ENCODE results near the gene DHX8. TPM values are rescaled to one million over a fixed set of nuclear protein-coding genes. Genes with fewer than 3 reads are reported as not detected.
"Not testable (repeated sequence)": the region's sequence is repeated elsewhere in the genome, so short reads cannot be mapped to it uniquely, and the experiment has no call there.

DHX8 gene
- total RNA-seq, 1 donor from 2014 or later: 63.4 TPM

DNA sequence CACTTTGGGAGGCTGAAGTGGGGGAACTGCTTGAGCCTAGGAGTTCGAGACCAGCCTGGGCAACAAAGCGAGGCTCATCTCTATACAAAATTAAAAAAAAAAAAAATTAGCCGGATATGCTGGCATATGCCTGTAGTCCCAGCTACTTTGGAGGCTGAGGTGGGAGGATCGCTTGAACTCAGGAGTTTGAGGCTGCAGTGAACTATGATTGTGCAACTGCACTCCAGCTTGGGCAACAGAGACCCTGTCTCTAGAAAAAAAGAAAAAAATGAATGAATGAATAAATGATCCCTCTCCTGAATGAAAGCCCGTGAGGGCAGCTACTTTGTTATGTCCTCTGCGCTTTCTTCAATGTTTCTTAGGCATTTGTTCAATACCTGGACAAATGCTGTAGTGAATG lies 27.7 kb upstream of the DHX8 start:
- H3K36me3 Mint-ChIP-seq (ENCODE audit: low read depth): no peaks in the 10 kb centered on the region
- no peaks in the 10 kb centered on the region for H3K4me1 Mint-ChIP-seq
- POLR2A ChIA-PET: no interaction called here
- CTCF ChIA-PET: no interaction called here
- no peak overlapping the region for H3K4me3 Mint-ChIP-seq
- TF ChIP-seq, protein P1, sequence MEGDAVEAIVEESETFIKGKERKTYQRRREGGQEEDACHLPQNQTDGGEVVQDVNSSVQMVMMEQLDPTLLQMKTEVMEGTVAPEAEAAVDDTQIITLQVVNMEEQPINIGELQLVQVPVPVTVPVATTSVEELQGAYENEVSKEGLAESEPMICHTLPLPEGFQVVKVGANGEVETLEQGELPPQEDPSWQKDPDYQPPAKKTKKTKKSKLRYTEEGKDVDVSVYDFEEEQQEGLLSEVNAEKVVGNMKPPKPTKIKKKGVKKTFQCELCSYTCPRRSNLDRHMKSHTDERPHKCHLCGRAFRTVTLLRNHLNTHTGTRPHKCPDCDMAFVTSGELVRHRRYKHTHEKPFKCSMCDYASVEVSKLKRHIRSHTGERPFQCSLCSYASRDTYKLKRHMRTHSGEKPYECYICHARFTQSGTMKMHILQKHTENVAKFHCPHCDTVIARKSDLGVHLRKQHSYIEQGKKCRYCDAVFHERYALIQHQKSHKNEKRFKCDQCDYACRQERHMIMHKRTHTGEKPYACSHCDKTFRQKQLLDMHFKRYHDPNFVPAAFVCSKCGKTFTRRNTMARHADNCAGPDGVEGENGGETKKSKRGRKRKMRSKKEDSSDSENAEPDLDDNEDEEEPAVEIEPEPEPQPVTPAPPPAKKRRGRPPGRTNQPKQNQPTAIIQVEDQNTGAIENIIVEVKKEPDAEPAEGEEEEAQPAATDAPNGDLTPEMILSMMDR (IDR thresholded peaks at IDR 0.05): no peak
- DNase-seq (no peak), ATAC-seq (ENCODE audit: low read depth) (no peak)
- intact Hi-C loops (cut with micrococcal nuclease): no loop called here
- no peak overlapping the region for H3K27ac Mint-ChIP-seq
- peaks cover 12% of the 10 kb centered on the region for H3K27me3 Mint-ChIP-seq
- H3K9me3 Mint-ChIP-seq: no peaks in the 10 kb centered on the region

DNA sequence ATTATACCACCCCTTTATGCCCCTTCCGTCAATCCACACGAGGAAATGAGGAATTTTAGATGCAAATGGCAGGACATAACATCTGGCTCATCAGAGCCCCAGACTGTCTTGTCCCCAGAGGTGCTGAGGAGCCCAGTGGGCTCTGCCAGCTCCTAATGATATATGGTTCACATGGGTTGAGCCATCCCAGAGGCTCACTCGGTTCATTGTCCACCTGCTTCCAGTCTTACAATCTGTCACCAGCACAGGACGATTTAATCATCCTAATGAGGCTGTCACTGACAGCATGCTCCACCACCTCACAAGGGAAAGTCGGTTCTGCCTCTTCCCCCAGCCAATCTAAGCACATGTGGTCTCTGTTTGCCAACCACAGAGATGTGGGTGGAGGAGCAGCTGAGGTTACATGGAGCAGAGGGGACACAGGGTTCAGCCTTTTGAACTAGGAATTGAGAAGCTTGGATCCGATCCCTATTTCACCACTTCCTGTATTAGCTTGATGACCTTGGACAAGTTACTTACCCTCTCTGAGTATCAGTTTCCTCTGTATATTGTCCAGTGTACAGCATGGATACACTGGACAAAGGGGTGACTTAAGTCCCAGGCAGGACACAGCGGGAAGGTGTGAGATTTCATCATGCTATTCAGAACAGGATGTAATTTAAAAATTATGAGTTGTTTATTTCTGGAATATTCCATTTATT lies 27.0 kb upstream of the DHX8 start:
- DNase-seq: no peak
- intact Hi-C loops (cut with micrococcal nuclease): no loop called here
- no peaks in the 10 kb centered on the region for H3K36me3 Mint-ChIP-seq (ENCODE audit: low read depth)
- H3K4me3 Mint-ChIP-seq: no peak overlapping the region
- TF ChIP-seq, protein P1 (IDR thresholded peaks at IDR 0.05): no peak
- H3K27me3 Mint-ChIP-seq: peaks cover 12% of the 10 kb centered on the region
- no peaks in the 10 kb centered on the region for H3K9me3 Mint-ChIP-seq
- H3K4me1 Mint-ChIP-seq: no peaks in the 10 kb centered on the region
- CTCF ChIA-PET: no interaction called here
- POLR2A ChIA-PET: no interaction called here
- no peak overlapping the region for H3K27ac Mint-ChIP-seq
- no peak for ATAC-seq (ENCODE audit: low read depth)

DNA sequence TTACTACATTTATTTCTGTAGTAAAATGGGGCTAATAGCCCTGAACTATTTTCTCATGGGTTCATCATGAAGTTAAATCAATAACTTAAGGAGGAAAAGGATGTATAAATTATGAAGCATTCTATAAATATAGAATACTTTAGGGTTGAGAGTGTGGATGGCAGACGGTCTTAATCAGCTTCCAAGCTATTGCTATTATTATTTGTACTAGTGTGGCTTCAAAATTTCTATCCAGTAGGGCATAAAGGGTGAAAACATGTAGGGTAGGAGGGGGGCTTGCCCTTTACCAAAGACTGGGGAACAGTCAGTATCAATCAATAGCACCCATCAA lies 26.4 kb upstream of the DHX8 start:
- H3K4me3 Mint-ChIP-seq: no peak overlapping the region
- ChIA-PET POLR2A (no interaction called here), CTCF (no interaction called here)
- TF ChIP-seq, protein P1 (IDR thresholded peaks at IDR 0.05): no peak
- ATAC-seq (ENCODE audit: low read depth) (no peak), DNase-seq (no peak)
- no peaks in the 10 kb centered on the region for H3K4me1 Mint-ChIP-seq
- H3K27ac Mint-ChIP-seq: no peak overlapping the region
- intact Hi-C loops (cut with micrococcal nuclease): no loop called here
- no peaks in the 10 kb centered on the region for H3K36me3 Mint-ChIP-seq (ENCODE audit: low read depth)
- H3K27me3 Mint-ChIP-seq: peaks cover 12% of the 10 kb centered on the region
- no peaks in the 10 kb centered on the region for H3K9me3 Mint-ChIP-seq

DNA sequence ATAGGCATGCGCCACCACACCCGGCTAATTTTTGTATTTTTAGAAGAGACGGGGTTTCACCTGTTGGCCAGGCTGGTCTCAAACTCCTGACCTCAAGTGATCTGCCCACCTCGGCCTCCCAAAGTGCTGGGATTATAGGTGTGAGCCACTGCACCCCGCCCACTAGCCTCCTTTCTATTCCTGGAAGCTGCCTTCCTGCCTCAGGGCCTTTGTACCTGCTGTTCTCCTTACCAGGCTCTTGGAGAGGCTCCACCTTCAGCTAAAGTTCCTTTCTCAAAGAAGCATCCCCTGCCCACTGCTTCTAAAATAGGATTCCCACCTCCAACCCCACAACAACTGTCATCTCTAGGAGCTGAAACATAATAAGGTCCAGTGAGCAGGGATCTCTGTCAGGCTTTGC lies 23.9 kb upstream of the DHX8 start:
- H3K9me3 Mint-ChIP-seq; H3K4me3 Mint-ChIP-seq; ATAC-seq (ENCODE audit: low read depth); intact Hi-C loops (cut with micrococcal nuclease); CTCF ChIA-PET; H3K4me1 Mint-ChIP-seq; POLR2A ChIA-PET; DNase-seq; H3K36me3 Mint-ChIP-seq (ENCODE audit: low read depth); H3K27ac Mint-ChIP-seq: not testable (repeated sequence)
- H3K27me3 Mint-ChIP-seq: peaks cover 14% of the 10 kb centered on the region

DNA sequence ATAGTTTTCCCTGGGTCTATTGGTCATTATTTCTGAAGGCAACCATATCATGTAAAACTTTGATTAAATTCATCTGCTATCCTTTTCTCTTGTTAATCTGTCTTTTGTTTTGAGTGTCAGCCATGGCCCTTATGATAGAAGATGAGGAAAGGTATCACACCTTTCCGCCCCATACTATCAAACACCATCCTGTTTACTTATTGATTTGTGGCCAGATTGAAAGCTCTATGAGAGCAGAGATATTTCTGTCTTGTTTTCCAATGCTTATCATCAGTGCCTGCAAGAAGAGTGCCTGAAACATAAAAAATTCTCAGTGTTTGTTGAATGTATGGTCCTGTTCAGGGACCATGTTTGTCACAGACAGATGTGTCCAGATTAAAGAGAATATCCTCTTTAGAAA lies 22.6 kb upstream of the DHX8 start:
- no peaks in the 10 kb centered on the region for H3K4me1 Mint-ChIP-seq
- POLR2A ChIA-PET: interaction anchor here (0.7 kb wide), 1 partner anchor 112 kb away, joined by 3 read pairs; no protein-coding TSS in a partner anchor
- CTCF ChIA-PET: interaction anchor here (0.7 kb wide), 1 partner anchor 14 kb away, joined by 3 read pairs; no protein-coding TSS in a partner anchor

DNA sequence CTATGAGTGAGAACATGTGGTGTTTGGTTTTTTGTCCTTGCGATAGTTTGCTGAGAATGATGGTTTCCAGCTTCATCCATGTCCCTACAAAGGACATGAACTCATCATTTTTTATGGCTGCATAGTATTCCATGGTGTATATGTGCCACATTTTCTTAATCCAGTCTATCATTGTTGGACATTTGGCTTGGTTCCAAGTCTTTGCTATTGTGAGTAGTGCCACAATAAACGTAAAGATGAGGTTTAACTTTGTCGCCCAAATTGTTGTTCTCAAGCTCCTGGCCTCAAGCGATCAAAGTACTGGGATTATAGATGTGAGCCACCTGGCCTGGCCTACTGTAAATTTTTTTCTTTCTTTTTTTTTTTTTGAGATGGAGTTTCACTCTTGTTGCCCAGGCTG lies 21.2 kb upstream of the DHX8 start:
- CTCF ChIA-PET; POLR2A ChIA-PET; H3K9me3 Mint-ChIP-seq; intact Hi-C loops (cut with micrococcal nuclease); DNase-seq; H3K4me1 Mint-ChIP-seq; H3K4me3 Mint-ChIP-seq; ATAC-seq (ENCODE audit: low read depth); H3K36me3 Mint-ChIP-seq (ENCODE audit: low read depth); H3K27ac Mint-ChIP-seq: not testable (repeated sequence)
- peaks cover 21% of the 10 kb centered on the region for H3K27me3 Mint-ChIP-seq

More for the DNA sequence above, 22.6 kb upstream of the DHX8 start:
- H3K9me3 Mint-ChIP-seq: no peaks in the 10 kb centered on the region
- DNase-seq (no peak), ATAC-seq (ENCODE audit: low read depth) (no peak)
- intact Hi-C loops (cut with micrococcal nuclease): no loop called here
- H3K4me3 Mint-ChIP-seq: no peak overlapping the region
- H3K27me3 Mint-ChIP-seq: peaks cover 18% of the 10 kb centered on the region
- H3K36me3 Mint-ChIP-seq (ENCODE audit: low read depth): no peaks in the 10 kb centered on the region
- TF ChIP-seq, protein P1 (IDR thresholded peaks at IDR 0.05): no peak
- H3K27ac Mint-ChIP-seq: no peak overlapping the region

All from activated B cell treated with CpG ODN at 0.5 μM for 24 hours (primary cell).